Activated CD4-positive, alpha-beta T cell treated with anti-CD3 and anti-CD28 coated beads, Interleukin-2, amount 50 U/mL, for 48 hours (primary cell): ENCODE measurements around the gene C14orf119.

Experiments used
- DNase-seq, 2 experiments: peaks; one replicate each; pipeline ENCODE4 v3.0.0-alpha.2; 2020

C14orf119 gene

DNA sequence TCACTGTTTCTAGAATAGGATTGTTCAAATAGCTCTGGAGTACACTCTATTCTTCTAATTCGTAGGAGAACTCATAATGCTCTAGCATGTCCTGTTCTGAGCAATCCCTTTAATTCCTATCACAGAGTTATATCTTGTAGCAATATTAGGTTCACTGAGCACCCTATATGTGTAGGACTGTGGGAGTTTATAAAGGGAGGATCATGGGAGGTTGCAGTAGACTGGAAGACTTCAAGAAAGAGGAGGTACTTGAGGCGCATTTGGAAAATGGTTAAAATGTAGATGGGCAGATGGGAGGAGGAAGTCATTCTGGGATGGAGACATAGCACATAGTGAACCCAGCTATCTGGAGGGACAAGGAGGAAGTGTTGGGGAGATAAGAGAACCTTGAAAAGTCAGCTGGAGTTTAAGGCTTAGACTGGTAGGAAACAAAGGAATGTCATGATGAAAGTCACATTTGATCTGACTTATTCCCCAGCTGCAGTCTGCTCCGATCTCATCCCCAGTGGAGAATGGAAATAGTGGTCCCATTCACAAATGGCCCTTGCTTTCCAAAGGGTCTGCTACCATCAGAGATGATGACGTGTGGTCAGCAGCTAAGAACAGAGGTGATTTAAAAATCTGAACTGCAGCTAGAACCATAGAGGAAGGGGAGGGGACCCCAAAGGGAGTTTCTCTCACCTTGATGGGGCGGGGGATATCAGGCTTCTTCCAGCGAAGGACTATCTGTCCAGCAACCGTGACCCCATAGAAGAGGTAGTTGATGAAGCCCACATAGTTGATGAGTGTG, 33.9 kb downstream of the C14orf119 start:
- no peak for DNase-seq

- DNase-seq, result no peak
Measured at GRCh38 chr14:23129759-23130316, 34.5 kb downstream of the C14orf119 start.

- no peak for DNase-seq
Measured at GRCh38 chr14:23130871-23131270, 35.6 kb downstream of the C14orf119 start.

- no peak for DNase-seq
Measured at GRCh38 chr14:23131482-23131881, 36.2 kb downstream of the C14orf119 start.

- no peak for DNase-seq
Measured at GRCh38 chr14:23132970-23133369, 37.7 kb downstream of the C14orf119 start.

DNA sequence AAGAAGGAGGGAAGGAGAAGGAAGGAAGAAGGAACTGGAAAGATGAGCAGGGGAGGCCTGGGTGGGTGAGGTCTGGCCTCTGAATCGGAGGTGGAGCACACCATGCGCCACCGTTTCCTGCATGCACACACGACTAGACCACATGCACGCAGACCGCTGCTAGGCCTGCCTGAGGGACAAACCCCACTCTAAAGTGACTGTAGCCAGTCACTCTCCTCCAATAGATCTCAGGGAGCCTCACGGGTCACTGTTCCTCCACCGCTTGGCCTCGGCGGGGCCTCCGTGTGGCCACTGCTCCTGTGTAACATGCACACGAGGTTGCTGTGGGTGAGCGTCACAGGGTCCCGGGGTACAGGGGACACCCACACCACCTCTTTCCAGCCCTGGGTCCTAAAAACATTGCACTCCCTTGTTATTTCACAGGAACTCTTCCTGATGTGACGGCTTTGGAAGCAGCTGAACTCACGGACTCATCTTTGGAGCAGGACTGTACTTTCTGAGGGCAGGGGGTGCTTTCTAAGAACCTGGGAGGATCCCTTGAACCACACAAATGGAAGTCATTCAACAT, 41.3 kb downstream of the C14orf119 start:
- no peak for DNase-seq

DNA sequence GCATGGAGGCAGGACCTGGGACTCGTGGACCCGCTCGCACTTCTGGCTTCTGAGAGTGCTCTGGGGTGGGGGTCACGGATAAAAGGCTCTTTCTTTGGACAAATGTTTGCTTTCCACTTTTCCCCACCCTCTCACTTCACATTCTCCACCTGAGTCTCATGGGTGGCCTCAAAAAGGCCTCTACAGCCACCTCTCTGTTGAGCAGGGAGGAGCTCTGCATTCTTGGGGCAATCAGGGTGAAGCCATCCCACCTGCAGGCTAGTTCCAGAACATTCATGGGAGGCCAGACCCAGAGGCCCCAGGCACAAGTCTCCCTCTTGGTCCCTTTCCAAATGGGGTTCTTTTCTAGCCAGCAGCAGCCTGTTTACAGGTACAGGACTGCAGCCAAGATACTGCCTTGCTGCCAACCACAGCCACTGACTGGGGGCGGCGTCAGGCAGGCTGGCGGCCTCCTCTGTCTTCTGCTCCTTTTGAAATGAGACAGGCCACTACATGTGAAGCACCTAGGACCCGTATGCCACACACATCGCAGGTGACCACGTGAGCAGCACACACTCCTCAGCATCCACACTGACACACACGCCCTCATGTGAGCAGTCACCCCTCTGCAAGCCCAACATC, 42.0 kb downstream of the C14orf119 start:
- no peak for DNase-seq

GRCh38 chr14:23137813-23138535, 42.7 kb downstream of the C14orf119 start:
- no peak for DNase-seq

DNA sequence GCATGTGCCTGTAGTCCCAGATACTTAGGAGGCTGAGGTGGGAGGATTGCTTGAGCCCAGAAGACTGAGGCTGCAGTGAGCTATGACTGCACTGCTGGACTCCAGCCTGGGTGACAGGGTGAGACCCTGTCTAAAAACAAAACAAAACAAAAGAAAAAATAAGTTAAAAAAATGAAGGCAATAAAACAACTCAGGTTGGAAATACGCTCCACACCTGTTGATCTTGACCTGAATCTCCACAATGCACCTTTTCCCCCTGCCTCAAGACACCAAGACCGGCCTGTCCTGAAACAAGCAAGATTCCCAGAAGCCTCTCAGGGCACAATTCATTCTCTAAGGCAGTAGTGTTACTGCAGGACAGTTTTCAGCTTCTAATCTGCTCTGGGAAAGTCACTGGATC, 44.6 kb downstream of the C14orf119 start:
- no peak for DNase-seq

GRCh38 chr14:23140371-23140770, 45.1 kb downstream of the C14orf119 start:
- no peak for DNase-seq

DNA sequence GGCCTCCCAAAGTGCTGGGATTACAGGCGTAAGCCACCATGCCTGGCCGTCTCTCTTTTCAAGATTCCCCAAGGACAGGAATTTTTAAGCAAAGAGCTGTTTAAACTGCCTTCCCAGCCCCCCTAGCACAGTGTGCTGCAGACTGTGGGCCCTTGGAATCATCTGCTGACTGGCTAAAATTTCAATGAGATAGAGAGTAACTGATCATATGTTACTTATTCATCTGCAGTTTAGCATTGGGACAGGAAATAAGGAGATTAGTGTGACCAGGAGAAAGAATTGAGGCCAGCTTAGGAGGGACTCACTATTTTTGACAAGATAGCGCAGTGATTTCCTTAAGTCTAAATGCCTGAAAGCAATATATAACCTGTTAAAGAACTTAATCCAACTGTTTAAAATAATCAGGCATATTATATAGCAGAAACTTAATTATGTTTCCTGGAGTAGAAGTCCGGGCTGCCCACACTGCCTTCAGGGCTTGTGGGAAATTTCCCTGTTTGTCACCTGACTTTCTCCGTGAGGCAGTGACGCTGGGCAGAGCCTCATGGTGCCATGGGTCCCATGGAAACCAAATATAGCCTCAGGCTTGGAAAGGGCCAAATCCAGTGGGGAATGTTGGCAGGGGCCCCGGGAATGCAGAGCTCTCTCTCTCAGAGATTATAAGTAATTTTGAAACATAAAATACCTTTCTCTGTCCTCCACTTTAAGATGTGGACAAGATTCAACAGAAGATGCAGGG, 46.6 kb downstream of the C14orf119 start:
- DNase-seq, result no peak

DNA sequence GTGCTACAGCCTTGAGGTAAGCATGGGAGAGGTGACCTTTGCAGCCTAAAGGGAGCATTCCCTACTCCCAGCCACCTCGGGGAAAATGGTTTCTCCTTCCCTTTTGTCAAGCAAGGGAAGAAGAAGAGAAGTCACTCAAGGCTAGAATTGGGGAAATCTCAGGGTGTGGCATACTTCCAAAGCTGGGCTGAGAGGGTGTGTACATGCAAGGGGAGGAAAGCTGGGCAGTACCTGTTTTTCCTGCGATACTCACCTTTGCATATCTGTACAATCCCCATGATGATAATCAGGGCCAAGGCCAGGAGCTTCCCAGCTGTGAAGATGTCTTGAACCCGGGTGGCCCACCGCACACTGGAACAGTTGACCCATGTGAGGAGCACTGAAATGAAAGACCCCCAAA, 47.5 kb downstream of the C14orf119 start:
- DNase-seq, result no peak

DNA sequence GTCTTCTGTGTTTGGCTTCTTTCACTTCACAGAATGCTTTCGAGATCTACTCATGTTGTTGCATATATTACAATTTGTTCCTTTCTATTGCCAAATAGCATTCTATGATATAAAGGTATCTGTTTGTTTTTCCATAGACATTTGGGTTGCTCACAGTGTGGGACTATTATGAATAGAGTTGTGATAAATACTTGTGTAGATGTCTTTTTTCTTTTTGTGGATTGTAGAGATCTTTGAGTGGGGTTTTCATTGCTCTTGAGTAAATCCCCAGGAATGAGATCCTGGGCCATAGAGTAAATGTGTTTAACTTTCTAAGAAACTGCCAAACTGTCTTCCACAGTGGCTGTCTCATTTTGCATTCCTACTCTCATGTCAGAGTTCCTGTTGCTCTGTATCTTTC, 48.6 kb downstream of the C14orf119 start:
- no peak for DNase-seq

- DNase-seq, result no peak
Measured at GRCh38 chr14:23145794-23146350, 50.6 kb downstream of the C14orf119 start.

GRCh38 chr14:23146351-23146910, 51.1 kb downstream of the C14orf119 start:
- no peak for DNase-seq

DNA sequence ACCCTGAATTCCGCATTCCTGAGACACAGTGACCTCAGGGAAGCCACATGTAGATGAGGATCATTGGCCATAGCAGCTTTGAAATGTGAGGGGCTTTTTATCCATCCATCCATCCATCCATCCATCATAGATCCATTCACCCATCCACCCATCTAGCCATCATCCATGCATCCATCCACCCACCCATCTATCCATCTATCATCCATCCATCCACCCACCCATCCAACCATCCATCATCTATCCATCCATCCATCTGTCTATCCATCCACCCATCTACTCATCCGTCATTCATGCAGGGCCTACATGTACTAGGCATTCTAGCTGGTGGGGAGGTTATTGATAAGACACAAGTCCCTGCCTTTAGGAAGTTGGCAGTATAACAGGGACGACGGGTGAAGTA, 51.7 kb downstream of the C14orf119 start:
- no peak for DNase-seq

GRCh38 chr14:23147676-23148075, 52.4 kb downstream of the C14orf119 start:
- no peak for DNase-seq

DNA sequence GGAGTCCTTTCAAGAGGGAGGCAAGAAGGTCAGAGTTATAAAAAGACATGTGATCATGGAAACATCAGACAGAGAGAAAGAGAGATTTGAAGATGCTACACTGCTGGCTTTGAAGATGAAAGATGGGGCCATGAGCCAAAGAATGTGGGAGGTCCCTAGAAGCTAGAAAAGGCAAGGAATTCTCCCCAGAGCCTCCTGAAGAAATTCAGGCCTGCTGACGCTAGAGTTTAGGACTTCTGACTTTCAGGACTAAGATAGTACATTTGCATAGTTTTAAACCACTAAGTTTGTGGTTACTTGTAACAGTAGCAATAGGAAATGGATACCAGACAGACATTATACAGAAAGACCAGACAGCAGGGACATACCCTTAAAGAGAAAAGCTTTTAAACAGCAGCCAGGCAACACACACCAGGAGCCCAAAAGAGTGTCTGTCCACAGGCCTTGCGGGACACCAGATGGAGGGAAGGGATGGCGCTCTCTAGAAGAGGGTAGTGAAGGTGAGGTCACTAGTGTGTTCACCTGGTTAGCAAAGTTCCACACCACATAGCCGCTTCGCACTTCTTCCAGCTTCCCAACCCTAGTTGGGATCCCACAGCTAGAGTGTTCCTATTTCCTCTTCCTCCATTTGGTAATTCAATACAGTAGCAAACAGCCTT, 53.4 kb downstream of the C14orf119 start:
- no peak for DNase-seq

DNA sequence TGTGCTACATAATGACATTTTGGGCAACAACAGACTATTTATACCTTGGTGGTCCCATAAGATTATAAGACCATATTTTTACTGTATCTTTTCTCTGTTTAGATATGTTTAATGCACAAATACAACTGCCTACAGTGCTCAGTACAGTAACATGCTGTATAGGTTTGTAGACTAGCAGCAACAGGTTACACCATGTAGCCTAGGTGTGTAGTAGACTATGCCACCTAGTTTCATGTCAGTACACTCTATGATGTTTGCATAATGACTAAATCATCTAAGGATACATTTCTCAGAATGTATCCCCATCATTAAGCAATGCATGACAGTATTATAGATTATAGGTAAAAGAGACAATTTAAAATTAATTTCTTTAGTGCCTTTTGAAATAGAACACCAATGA, 54.4 kb downstream of the C14orf119 start:
- no peak for DNase-seq
